Body of pancreas (tissue), 4 donors: ENCODE results near the gene P2RX5. TPM values are rescaled to one million over a fixed set of nuclear protein-coding genes. Genes with fewer than 3 reads are reported as not detected.

ENCODE experiments used
- ATAC-seq: fragments of 150-250 bp; one replicate; pipeline ENCODE4 v1.9.1; 2016
- DNase-seq, 4 donors: peaks; one replicate each; pipeline ENCODE4 v3.0.0-alpha.2; 2019
- H3K27ac ChIP-seq, 4 donors: fragments of 200-600 bp; sonication (generic); 1 replicate in 3 of 4; 2 replicates in 1 of 4; pipeline versions ENCODE4 v1.5.1 to v1.6.1; 2016 to 2019; ENCODE audit warnings: mild to moderate bottlenecking in 1 of 4, mixed read lengths in 1 of 4, moderate library complexity in 1 of 4
- H3K27me3 ChIP-seq, 2 donors: fragments of 200-600 bp; sonication (generic); one replicate each; pipeline ENCODE4 v1.6.0; 2016; ENCODE audit warnings: mild to moderate bottlenecking in 1 of 2
- H3K36me3 ChIP-seq, 2 donors: fragments of 200-600 bp; sonication (generic); replicated peaks in 1 of 2; 2 replicates each; pipeline ENCODE4 v1.5.1; 2016; ENCODE audit warnings: low read depth in 2 of 2; ENCODE audit not compliant: insufficient read depth in 1 of 2
- H3K4me1 ChIP-seq: fragments of 200-600 bp; sonication (generic); one replicate; pipeline ENCODE4 v1.6.0; 2016
- H3K4me3 ChIP-seq, 2 donors: fragments of 200-600 bp; sonication (generic); 1 replicate in 1 of 2; 2 replicates in 1 of 2; pipeline ENCODE4 v1.5.1; 2016 to 2019
- H3K9me3 ChIP-seq, 3 donors: fragments of 200-600 bp; sonication (generic); 1 replicate in 2 of 3; 2 replicates in 1 of 3; pipeline ENCODE4 v1.5.1; 2016
- POLR2A ChIP-seq, 3 donors: fragments of 450-650 bp; IDR thresholded peaks; one replicate each; pipeline ENCODE4 v1.6.1; 2016; ENCODE audit warnings: antibody characterized with exemption in 3 of 3, mild to moderate bottlenecking in 2 of 3
- WGBS, 2 donors: methylation state at CpG; one replicate each; pipeline ENCODE4 v1.1.5; 2017; 5-methylcytosine and 5-hydroxymethylcytosine counted together
- intact Hi-C: fragments of 100-400 bp; cut with DNase I; formaldehyde crosslinking; loops from one replicate; pipeline ENCODE4 v1.15.1; 2023
- total RNA-seq, 2 donors: library from RNA; depleted of rRNA; stranded (reverse); fragments of >200 nt; gene quantifications; one replicate each; pipeline ENCODE4 v1.1.0, GENCODE V29; 2016
- TF ChIP-seq, protein P1 (sequence below), 7 experiments: fragments of 450-650 bp in 4 of 7; fragments of 200-600 bp in 3 of 7; sonication (generic) in 3 of 7; IDR thresholded peaks; one replicate each; pipeline ENCODE4 v1.5.1; 2016 to 2019; ENCODE audit warnings: antibody characterized with exemption in 7 of 7

P2RX5 gene
- total RNA-seq, 2 donors from 2014 or later, result 0.52 to 0.99 TPM

DNA sequence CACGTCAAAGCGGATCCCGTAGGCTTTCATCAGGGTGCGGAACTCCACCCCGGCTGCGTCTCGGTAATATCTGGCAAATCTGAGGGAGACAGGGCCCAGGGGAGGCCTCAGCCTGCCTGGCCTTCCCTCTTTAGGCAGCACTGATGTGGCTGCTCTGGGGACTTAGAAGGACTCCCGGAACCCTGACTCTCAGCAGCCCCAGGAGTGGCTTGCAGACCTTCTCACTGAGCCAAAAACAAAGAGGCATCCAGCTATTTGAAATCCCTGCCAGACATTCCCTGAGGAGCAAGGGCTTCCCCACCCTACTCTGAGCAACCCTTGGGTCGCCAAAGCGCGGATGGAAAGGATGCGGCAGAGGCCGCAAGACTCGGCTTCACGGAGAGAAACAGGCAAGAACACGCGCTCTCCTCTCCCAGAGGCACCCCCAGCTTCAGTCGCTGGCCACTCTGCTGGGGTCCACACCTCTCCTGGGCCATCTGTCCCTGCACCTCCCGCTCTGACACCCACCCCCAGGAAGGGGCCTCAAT is 7.9 kb downstream of the P2RX5 start:
- H3K9me3 ChIP-seq, result no peaks in the 10 kb centered on the region
- no peaks in the 10 kb centered on the region for H3K4me1 ChIP-seq
- intact Hi-C loops, result no loop called here
- H3K36me3 ChIP-seq, result no peaks in the 10 kb centered on the region
- H3K27ac ChIP-seq, result no peak overlapping the region
- H3K4me3 ChIP-seq, result no peak overlapping the region
- TF ChIP-seq POLR2A (IDR thresholded peaks at IDR 0.05), result no peak
- TF ChIP-seq, protein P1, sequence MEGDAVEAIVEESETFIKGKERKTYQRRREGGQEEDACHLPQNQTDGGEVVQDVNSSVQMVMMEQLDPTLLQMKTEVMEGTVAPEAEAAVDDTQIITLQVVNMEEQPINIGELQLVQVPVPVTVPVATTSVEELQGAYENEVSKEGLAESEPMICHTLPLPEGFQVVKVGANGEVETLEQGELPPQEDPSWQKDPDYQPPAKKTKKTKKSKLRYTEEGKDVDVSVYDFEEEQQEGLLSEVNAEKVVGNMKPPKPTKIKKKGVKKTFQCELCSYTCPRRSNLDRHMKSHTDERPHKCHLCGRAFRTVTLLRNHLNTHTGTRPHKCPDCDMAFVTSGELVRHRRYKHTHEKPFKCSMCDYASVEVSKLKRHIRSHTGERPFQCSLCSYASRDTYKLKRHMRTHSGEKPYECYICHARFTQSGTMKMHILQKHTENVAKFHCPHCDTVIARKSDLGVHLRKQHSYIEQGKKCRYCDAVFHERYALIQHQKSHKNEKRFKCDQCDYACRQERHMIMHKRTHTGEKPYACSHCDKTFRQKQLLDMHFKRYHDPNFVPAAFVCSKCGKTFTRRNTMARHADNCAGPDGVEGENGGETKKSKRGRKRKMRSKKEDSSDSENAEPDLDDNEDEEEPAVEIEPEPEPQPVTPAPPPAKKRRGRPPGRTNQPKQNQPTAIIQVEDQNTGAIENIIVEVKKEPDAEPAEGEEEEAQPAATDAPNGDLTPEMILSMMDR (IDR thresholded peaks at IDR 0.05), result no peak
- ATAC-seq (no peak), DNase-seq (no peak)
- H3K27me3 ChIP-seq, result peaks cover 0 to 16% of the 10 kb centered on the region in 2 donors
- 68 to 76% methylated on average over 9 to 17 of the region's 19 CpGs for WGBS, 2 donors

GRCh38 chr17:3685174-3685573 is 10.8 kb downstream of the P2RX5 start:
- DNase-seq (no peak), ATAC-seq (no peak)
- no peak overlapping the region for H3K4me3 ChIP-seq
- H3K4me1 ChIP-seq, result no peaks in the 10 kb centered on the region
- H3K27me3 ChIP-seq, result peaks cover 0 to 11% of the 10 kb centered on the region in 2 donors
- WGBS, 2 donors, result 24% methylated on average over 12 of the region's 13 CpGs; no CpG with 5 or more reads in 1 of the 2 donors
- no peaks in the 10 kb centered on the region for H3K36me3 ChIP-seq
- no peaks in the 10 kb centered on the region for H3K9me3 ChIP-seq
- no peak overlapping the region for H3K27ac ChIP-seq
- TF ChIP-seq, protein P1 (IDR thresholded peaks at IDR 0.05), result no peak
- no peak for TF ChIP-seq POLR2A (IDR thresholded peaks at IDR 0.05)
- intact Hi-C loops, result no loop called here

DNA sequence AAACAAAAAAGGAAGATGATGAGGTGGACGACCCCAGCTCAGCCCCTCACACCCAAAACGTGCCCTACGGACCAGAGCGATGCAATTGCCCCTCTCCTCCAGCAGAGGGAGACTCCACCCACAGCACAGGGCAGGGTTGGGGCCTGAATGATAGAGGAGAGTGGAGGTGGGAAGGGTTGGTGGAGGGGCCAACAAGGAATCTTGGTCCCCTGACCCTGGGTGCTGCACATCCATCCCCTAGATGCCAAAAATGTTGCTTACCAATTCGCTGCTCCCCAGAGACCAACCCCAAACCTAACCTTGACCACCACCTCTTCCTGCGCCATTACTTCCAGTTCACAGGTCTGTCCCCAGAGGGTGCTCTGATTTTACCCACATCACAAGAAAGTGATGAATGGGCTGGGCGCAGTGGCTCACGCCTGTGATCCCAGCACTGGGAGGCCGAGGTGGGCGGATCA is 12.9 kb downstream of the P2RX5 start:
- DNase-seq, result peak in 1 of 4 donors; percentile 37
- Histone ChIP-seq H3K27ac (no peak overlapping the region), H3K4me1 (no peaks in the 10 kb centered on the region), H3K9me3 (no peaks in the 10 kb centered on the region), H3K36me3 (no peaks in the 10 kb centered on the region), H3K27me3 (peaks cover 0 to 11% of the 10 kb centered on the region in 2 donors), H3K4me3 (no peak overlapping the region)
- peak; percentile 81 for ATAC-seq
- TF ChIP-seq POLR2A (IDR thresholded peaks at IDR 0.05), result no peak
- TF ChIP-seq, protein P1 (IDR thresholded peaks at IDR 0.05), result peak; percentile 57 to 86 (median 77)
- WGBS, 2 donors, result 24 to 27% methylated on average over 10 of the region's 10 CpGs
- intact Hi-C loops, result no loop called here

GRCh38 chr17:3682033-3682432 is 13.9 kb downstream of the P2RX5 start:
- Histone ChIP-seq H3K27ac (no peak overlapping the region), H3K27me3 (peaks cover 0 to 11% of the 10 kb centered on the region in 2 donors), H3K4me3 (no peak overlapping the region), H3K4me1 (no peaks in the 10 kb centered on the region), H3K36me3 (no peaks in the 10 kb centered on the region), H3K9me3 (no peaks in the 10 kb centered on the region)
- TF ChIP-seq POLR2A (IDR thresholded peaks at IDR 0.05), result no peak
- TF ChIP-seq, protein P1 (IDR thresholded peaks at IDR 0.05), result no peak
- DNase-seq, result no peak
- 59 to 63% methylated on average over 7 to 12 of the region's 12 CpGs for WGBS, 2 donors
- no peak for ATAC-seq
- intact Hi-C loops, result no loop called here

GRCh38 chr17:3681565-3681964 is 14.4 kb downstream of the P2RX5 start:
- no peaks in the 10 kb centered on the region for H3K36me3 ChIP-seq
- 38 to 57% methylated on average over 11 to 16 of the region's 20 CpGs for WGBS, 2 donors
- no peaks in the 10 kb centered on the region for H3K9me3 ChIP-seq
- no peak overlapping the region for H3K4me3 ChIP-seq
- ATAC-seq, result no peak
- peaks cover 0 to 11% of the 10 kb centered on the region in 2 donors for H3K27me3 ChIP-seq
- H3K27ac ChIP-seq, result no peak overlapping the region
- H3K4me1 ChIP-seq, result no peaks in the 10 kb centered on the region
- TF ChIP-seq, protein P1 (IDR thresholded peaks at IDR 0.05), result no peak
- no peak for TF ChIP-seq POLR2A (IDR thresholded peaks at IDR 0.05)
- DNase-seq, result no peak
- intact Hi-C loops, result no loop called here
